HepG2 (cell line): ENCODE results near the gene SIRT1. TPM values are rescaled to one million over a fixed set of nuclear protein-coding genes. Genes with fewer than 3 reads are reported as not detected.

Experiments
- ATAC-seq: fragments of 200-7000 bp; cut with Tn5 transposase; 3 replicates; pipeline ENCODE4 v1.9.1; 2020; ENCODE audit warnings: mild to moderate bottlenecking, moderate library complexity
- BruUV-seq: library from RNA; stranded (reverse); fragments of 400-500 nt; replicated peaks from 2 replicates; lab custom pipeline; 2021; lab: Mats Ljungman, UMichigan
- CTCF ChIA-PET: fragments of 300-600 bp; formaldehyde crosslinking; extraction: SDS; loops from one replicate; lab custom pipeline; 2021; ENCODE audit warnings: low total read pairs, inconsistent platforms, low intra/inter-chr PET ratio; lab: Yijun Ruan, JAX
- POLR2A ChIA-PET: fragments of 350-600 bp; sonication (Branson Sonifier 250); formaldehyde crosslinking; loops from one replicate; lab custom pipeline; 2020; ENCODE audit warnings: antibody characterized with exemption, inconsistent platforms; lab: Yijun Ruan, JAX
- DNase-seq: peaks from one replicate; pipeline ENCODE4 v3.0.0-alpha.2; 2015; ENCODE audit warnings: low spot score
- FAIRE-seq: peaks from 3 replicates; lab custom pipeline; 2011; peaks lifted over from hg19 to GRCh38; lab: Jason Lieb, UNC
- H2AFZ ChIP-seq: one replicate; pipeline ENCODE4 v1.6.1; 2011; ENCODE audit warnings: low read length, inconsistent platforms
- H3K27ac ChIP-seq: fragments of 300-600 bp; 3 replicates; pipeline ENCODE4 v1.8.0; 2011; ENCODE audit warnings: mixed run types, mild to moderate bottlenecking, mixed read lengths, low read length, inconsistent platforms; ENCODE audit not compliant: insufficient read depth; ENCODE audit errors: extremely low read length
- H3K27me3 ChIP-seq, 2 experiments: fragments of 200-600 bp in 1 of 2; 2 replicates in 1 of 2; 3 replicates in 1 of 2; pipeline versions ENCODE4 v1.6.0 to v1.8.0; 2011; ENCODE audit warnings: low read length in 2 of 2, mild to moderate bottlenecking in 2 of 2, moderate library complexity in 2 of 2, inconsistent platforms in 1 of 2; ENCODE audit not compliant: insufficient read depth in 2 of 2, control insufficient read depth in 1 of 2
- H3K36me3 ChIP-seq, 2 experiments: fragments of 200-600 bp in 1 of 2; replicated peaks in 1 of 2; 2 replicates in 1 of 2; 3 replicates in 1 of 2; pipeline versions ENCODE4 v1.5.1 to v1.8.0; 2011; ENCODE audit warnings: low read length in 2 of 2, inconsistent platforms in 1 of 2; ENCODE audit not compliant: insufficient read depth in 2 of 2, control insufficient read depth in 1 of 2
- H3K4me1 ChIP-seq: 2 replicates; pipeline ENCODE4 v1.5.1; 2012; ENCODE audit warnings: low read length, inconsistent platforms; ENCODE audit not compliant: insufficient read depth
- H3K4me2 ChIP-seq: 2 replicates; pipeline ENCODE4 v1.6.0; 2011; ENCODE audit warnings: low read depth, low read length, inconsistent platforms
- H3K4me3 ChIP-seq, 3 experiments: fragments of 200-600 bp in 1 of 3; sonication (generic), shearing (Covaris generic) in 1 of 3; replicated peaks in 1 of 3; 2 replicates each; pipeline ENCODE4 v1.5.1; 2011 to 2016; ENCODE audit warnings: low read length in 3 of 3, inconsistent platforms in 2 of 3, low read depth in 2 of 3, mild to moderate bottlenecking in 2 of 3, control low read depth in 1 of 3, mixed read lengths in 1 of 3; ENCODE audit not compliant: insufficient read depth in 1 of 3
- H3K79me2 ChIP-seq: one replicate; pipeline ENCODE4 v1.6.1; 2011; ENCODE audit warnings: low read length, inconsistent platforms; ENCODE audit not compliant: insufficient read depth
- H3K9ac ChIP-seq: 2 replicates; pipeline ENCODE4 v1.6.0; 2011; ENCODE audit warnings: mild to moderate bottlenecking, low read depth, low read length, inconsistent platforms; ENCODE audit not compliant: insufficient read depth
- H3K9me3 ChIP-seq: 2 replicates; pipeline ENCODE4 v1.5.1; 2012; ENCODE audit warnings: mild to moderate bottlenecking, low read length
- H4K20me1 ChIP-seq: 2 replicates; pipeline ENCODE4 v1.6.0; 2011; ENCODE audit warnings: inconsistent platforms, mild to moderate bottlenecking, low read length, moderate library complexity; ENCODE audit not compliant: insufficient read depth
- ARNT ChIP-seq: fragments of 450-650 bp; IDR thresholded peaks from 2 replicates; pipeline ENCODE4 v1.6.1; 2017
- HOXA9 ChIP-seq: sonication (generic); formaldehyde crosslinking; IDR thresholded peaks from 2 replicates; pipeline ENCODE4 v1.8.1; 2022; ENCODE audit warnings: missing genetic modification reagents, mild to moderate bottlenecking, moderate library complexity, borderline replicate concordance
- JARID2 ChIP-seq: sonication (generic); formaldehyde crosslinking; IDR thresholded peaks from 2 replicates; pipeline ENCODE4 v1.8.1; 2023; ENCODE audit warnings: missing genetic modification reagents, inconsistent platforms; ENCODE audit not compliant: insufficient replicate concordance
- RXRB ChIP-seq: IDR thresholded peaks from 2 replicates; pipeline ENCODE4 v1.6.1; 2016; ENCODE audit warnings: borderline replicate concordance, missing genetic modification reagents, missing compliant biosample characterization
- SRSF9 ChIP-seq: fragments of 200-400 bp; formaldehyde crosslinking; IDR thresholded peaks from 2 replicates; pipeline ENCODE4 v1.6.1; 2018; ENCODE audit warnings: borderline replicate concordance, mild to moderate bottlenecking, low read depth, low read length; ENCODE audit not compliant: insufficient read depth, poor library complexity, severe bottlenecking
- ZNF24 ChIP-seq: fragments of 450-650 bp; IDR thresholded peaks from 2 replicates; pipeline ENCODE4 v1.6.1; 2017; ENCODE audit warnings: antibody characterized with exemption, mild to moderate bottlenecking
- ZNF773 ChIP-seq: sonication (generic); formaldehyde crosslinking; IDR thresholded peaks from 2 replicates; pipeline ENCODE4 v1.4.0; 2020; ENCODE audit warnings: missing genetic modification reagents, borderline replicate concordance
- ZSCAN21 ChIP-seq: sonication (generic); formaldehyde crosslinking; IDR thresholded peaks from 2 replicates; pipeline ENCODE4 v1.8.0; 2022; ENCODE audit warnings: mild to moderate bottlenecking, missing genetic modification reagents, moderate library complexity, borderline replicate concordance
- WGBS: methylation state at CpG from one replicate; pipeline ENCODE4 v1.1.6; 2017; ENCODE audit warnings: low lambda C conversion rate; 5-methylcytosine and 5-hydroxymethylcytosine counted together
- in situ Hi-C: cut with HindIII; loops from 2 replicates; pipeline ENCODE4 v1.10.0; 2017; ENCODE audit warnings: low pct_unique_long_range_greater_than_20kb; ENCODE audit not compliant: extremely low pct_ligation_motif_present
- intact Hi-C: fragments of 100-400 bp; cut with micrococcal nuclease; formaldehyde crosslinking; loops from one replicate; pipeline ENCODE4 v1.10.0; 2022; ENCODE audit not compliant: unreplicated experiment
- polyA plus RNA-seq, 8 experiments: library from polyadenylated mRNA; depleted of rRNA in 3 of 8; stranded (reverse) in 7 of 8; unstranded in 1 of 8; fragments of >200 nt; fragmentation: Illumina TruSeq in 4 of 8; extraction: Trizol in 4 of 8; gene quantifications; 2 replicates each; pipeline versions ENCODE4 v1.2.1 to v1.2.3, GENCODE V29; 2011 to 2016; ENCODE audit warnings: low read depth in 4 of 8, missing spikeins in 1 of 8, mixed read lengths in 1 of 8; ENCODE audit not compliant: insufficient read depth in 1 of 8
- total RNA-seq, 5 experiments: library from RNA; depleted of rRNA; stranded (reverse); fragments of >200 nt; fragmentation: Illumina TruSeq; extraction: Trizol; gene quantifications; 2 replicates each; pipeline ENCODE4 v1.2.3, GENCODE V29; 2016; ENCODE audit warnings: low read depth in 1 of 5
- TF ChIP-seq, protein P1 (sequence below): IDR thresholded peaks from 2 replicates; pipeline ENCODE4 v1.6.1; 2016; ENCODE audit warnings: missing genetic modification reagents, missing compliant biosample characterization
- TF ChIP-seq, protein P2 (sequence below): IDR thresholded peaks from 2 replicates; pipeline ENCODE4 v1.6.1; 2016; ENCODE audit warnings: missing compliant biosample characterization, missing genetic modification reagents, borderline replicate concordance
- TF ChIP-seq, protein P3 (sequence below): sonication (generic); formaldehyde crosslinking; IDR thresholded peaks from 2 replicates; pipeline ENCODE4 v1.8.1; 2023; ENCODE audit warnings: mild to moderate bottlenecking, missing genetic modification reagents

Gene SIRT1
- total and polyA plus RNA-seq, 2 of the 13 experiments (the other 11 are each of a cell fraction or from before 2014, with no cell fraction given), result 9.4 to 10.2 TPM

DNA sequence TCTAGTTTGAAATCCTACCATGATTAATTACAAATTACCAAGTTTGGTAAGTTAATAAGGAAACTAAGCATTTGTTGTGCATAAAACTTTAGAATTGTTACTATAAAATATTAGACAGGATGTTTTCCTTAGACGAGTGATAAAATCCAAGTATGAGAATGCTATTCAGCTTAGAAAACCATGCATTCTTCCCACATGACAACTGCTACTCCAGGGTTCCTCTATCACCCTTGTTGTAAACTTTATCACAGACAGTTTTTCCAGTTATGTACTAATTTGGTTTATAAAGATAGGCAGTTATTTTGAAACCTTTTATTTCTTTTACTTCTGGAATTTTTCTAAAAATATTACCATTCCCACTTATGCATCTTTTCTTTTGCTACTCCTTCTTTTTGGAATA, 52.0 kb downstream of the SIRT1 start:
- BruUV-seq, result no TSS peak
- Histone ChIP-seq H3K4me2 (no peak overlapping the region), H4K20me1 (no peaks in the 10 kb centered on the region), H3K9ac (no peak overlapping the region), H3K4me1 (no peaks in the 10 kb centered on the region), H3K27me3 (no peaks in the 10 kb centered on the region), H3K9me3 (no peaks in the 10 kb centered on the region), H3K79me2 (no peaks in the 10 kb centered on the region), H3K4me3 (no peak overlapping the region), H2AFZ (no peak overlapping the region), H3K36me3 (peaks cover 3 to 4% of the 10 kb centered on the region in 2 experiments; a peak in 2 of 5 replicates), H3K27ac (no peak overlapping the region)
- no peak for ATAC-seq
- intact Hi-C loops, result no loop called here
- FAIRE-seq, result no peak
- WGBS, result 93% methylated on average over 1 of the region's 1 CpG
- TF ChIP-seq, protein P1, sequence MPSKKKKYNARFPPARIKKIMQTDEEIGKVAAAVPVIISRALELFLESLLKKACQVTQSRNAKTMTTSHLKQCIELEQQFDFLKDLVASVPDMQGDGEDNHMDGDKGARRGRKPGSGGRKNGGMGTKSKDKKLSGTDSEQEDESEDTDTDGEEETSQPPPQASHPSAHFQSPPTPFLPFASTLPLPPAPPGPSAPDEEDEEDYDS (CRISPR knock-in tag), result no peak
- no peak for TF ChIP-seq ARNT
- no peak for TF ChIP-seq ZSCAN21
- no peak for TF ChIP-seq ZNF773 (CRISPR knock-in tag)
- no peak for TF ChIP-seq RXRB (CRISPR knock-in tag)
- in situ Hi-C loops, result no loop called here
- CTCF ChIA-PET, result no interaction called here
- POLR2A ChIA-PET, result no interaction called here
- DNase-seq, result no peak

DNA sequence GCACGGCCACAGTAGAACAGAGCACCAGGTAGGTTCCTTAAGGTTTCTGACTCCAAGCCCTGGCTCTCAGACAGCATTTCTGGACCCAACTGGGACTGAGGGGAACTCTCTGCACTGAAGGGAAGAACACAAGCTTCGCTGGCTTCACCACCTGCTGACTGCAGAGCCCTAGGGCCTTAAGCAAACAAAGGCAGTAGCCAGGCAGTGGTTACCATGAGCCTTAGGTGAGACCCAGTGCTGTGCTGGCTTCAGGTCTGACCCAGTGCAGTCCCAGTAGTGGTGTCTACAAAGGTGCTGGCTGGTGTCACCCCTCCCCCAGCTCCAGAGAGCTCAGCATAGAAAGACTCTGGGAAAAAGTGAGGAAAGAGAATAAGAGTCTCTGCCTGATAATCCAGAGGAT, 59.5 kb downstream of the SIRT1 start:
- FAIRE-seq (no peak), ATAC-seq (no peak; the same call in 2 of the 3 replicates), DNase-seq (no peak)
- no peak overlapping the region for H3K4me3 ChIP-seq
- no peaks in the 10 kb centered on the region for H3K27me3 ChIP-seq
- H4K20me1 ChIP-seq, result no peaks in the 10 kb centered on the region
- no peaks in the 10 kb centered on the region for H3K9me3 ChIP-seq
- in situ Hi-C loops, result no loop called here
- no peaks in the 10 kb centered on the region for H3K4me1 ChIP-seq
- H3K79me2 ChIP-seq, result no peaks in the 10 kb centered on the region
- ChIA-PET CTCF (no interaction called here), POLR2A (no interaction called here)
- 89% methylated on average over 1 of the region's 2 CpGs for WGBS
- no peak overlapping the region for H3K9ac ChIP-seq
- no peak overlapping the region for H3K4me2 ChIP-seq
- peaks cover 0 to 16% of the 10 kb centered on the region in 2 experiments; a peak in 3 of 5 replicates for H3K36me3 ChIP-seq
- no TSS peak for BruUV-seq
- H3K27ac ChIP-seq, result no peak overlapping the region
- intact Hi-C loops, result no loop called here
- H2AFZ ChIP-seq, result no peak overlapping the region
- no peak for TF ChIP-seq JARID2 (CRISPR knock-in tag)
- TF ChIP-seq, protein P2, sequence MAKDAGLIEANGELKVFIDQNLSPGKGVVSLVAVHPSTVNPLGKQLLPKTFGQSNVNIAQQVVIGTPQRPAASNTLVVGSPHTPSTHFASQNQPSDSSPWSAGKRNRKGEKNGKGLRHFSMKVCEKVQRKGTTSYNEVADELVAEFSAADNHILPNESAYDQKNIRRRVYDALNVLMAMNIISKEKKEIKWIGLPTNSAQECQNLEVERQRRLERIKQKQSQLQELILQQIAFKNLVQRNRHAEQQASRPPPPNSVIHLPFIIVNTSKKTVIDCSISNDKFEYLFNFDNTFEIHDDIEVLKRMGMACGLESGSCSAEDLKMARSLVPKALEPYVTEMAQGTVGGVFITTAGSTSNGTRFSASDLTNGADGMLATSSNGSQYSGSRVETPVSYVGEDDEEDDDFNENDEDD (CRISPR knock-in tag), result no peak
- TF ChIP-seq HOXA9 (CRISPR knock-in tag), result no peak
- TF ChIP-seq, protein P3, sequence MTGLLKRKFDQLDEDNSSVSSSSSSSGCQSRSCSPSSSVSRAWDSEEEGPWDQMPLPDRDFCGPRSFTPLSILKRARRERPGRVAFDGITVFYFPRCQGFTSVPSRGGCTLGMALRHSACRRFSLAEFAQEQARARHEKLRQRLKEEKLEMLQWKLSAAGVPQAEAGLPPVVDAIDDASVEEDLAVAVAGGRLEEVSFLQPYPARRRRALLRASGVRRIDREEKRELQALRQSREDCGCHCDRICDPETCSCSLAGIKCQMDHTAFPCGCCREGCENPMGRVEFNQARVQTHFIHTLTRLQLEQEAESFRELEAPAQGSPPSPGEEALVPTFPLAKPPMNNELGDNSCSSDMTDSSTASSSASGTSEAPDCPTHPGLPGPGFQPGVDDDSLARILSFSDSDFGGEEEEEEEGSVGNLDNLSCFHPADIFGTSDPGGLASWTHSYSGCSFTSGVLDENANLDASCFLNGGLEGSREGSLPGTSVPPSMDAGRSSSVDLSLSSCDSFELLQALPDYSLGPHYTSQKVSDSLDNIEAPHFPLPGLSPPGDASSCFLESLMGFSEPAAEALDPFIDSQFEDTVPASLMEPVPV (CRISPR knock-in tag), result no peak
- no peak for TF ChIP-seq ZNF24
- TF ChIP-seq SRSF9, result no peak
